Tibial nerve (tissue), 4 donors: ENCODE results near the gene GSTP1. TPM values are rescaled to one million over a fixed set of nuclear protein-coding genes. Genes with fewer than 3 reads are reported as not detected.

Experiments
- DNase-seq, 2 donors: peaks; one replicate each; pipeline ENCODE4 v3.0.0-alpha.2; 2019; ENCODE audit warnings: low spot score in 2 of 2
- H3K27ac ChIP-seq, 4 donors: fragments of 200-600 bp; sonication (generic) in 3 of 4; one replicate each; pipeline ENCODE4 v1.5.1; 2017 to 2019; ENCODE audit warnings: mild to moderate bottlenecking in 1 of 4
- H3K27me3 ChIP-seq, 2 donors: fragments of 200-600 bp; sonication (generic) in 1 of 2; one replicate each; pipeline versions ENCODE4 v1.5.1 to v1.6.0; 2017 to 2019
- H3K36me3 ChIP-seq, 3 donors: fragments of 200-600 bp; sonication (generic); one replicate each; pipeline ENCODE4 v1.5.1; 2018 to 2019
- H3K4me1 ChIP-seq, 4 donors: fragments of 200-600 bp; sonication (generic) in 3 of 4; one replicate each; pipeline ENCODE4 v1.5.1; 2017 to 2019
- H3K4me3 ChIP-seq, 4 donors: fragments of 200-600 bp; sonication (generic) in 3 of 4; one replicate each; pipeline ENCODE4 v1.5.1; 2017 to 2019; ENCODE audit warnings: mild to moderate bottlenecking in 1 of 4, moderate library complexity in 1 of 4
- H3K9me3 ChIP-seq, 4 donors: fragments of 200-600 bp; sonication (generic) in 3 of 4; one replicate each; pipeline ENCODE4 v1.5.1; 2017 to 2019
- CTCF ChIP-seq, 5 experiments: fragments of 200-600 bp in 3 of 5; fragments of 450-650 bp in 2 of 5; sonication (generic) in 3 of 5; IDR thresholded peaks; one replicate each; pipeline ENCODE4 v1.5.1; 2016 to 2019; ENCODE audit warnings: antibody characterized with exemption in 5 of 5, mild to moderate bottlenecking in 3 of 5, moderate library complexity in 2 of 5
- EP300 ChIP-seq, 2 donors: sonication (generic); formaldehyde crosslinking; IDR thresholded peaks; one replicate each; pipeline ENCODE4 v1.6.1; 2017; ENCODE audit warnings: antibody characterized with exemption in 2 of 2, mild to moderate bottlenecking in 1 of 2
- POLR2A ChIP-seq, 2 donors: fragments of 450-650 bp; IDR thresholded peaks; one replicate each; pipeline ENCODE4 v1.6.1; 2017; ENCODE audit warnings: antibody characterized with exemption in 2 of 2, mild to moderate bottlenecking in 2 of 2, moderate library complexity in 2 of 2
- whole genome bisulfite sequencing, 2 donors: methylation state at CpG; one replicate each; pipeline ENCODE4 v1.1.5; 2018; 5-methylcytosine and 5-hydroxymethylcytosine counted together
- total RNA-seq, 4 donors: library from RNA; depleted of rRNA; stranded (reverse); fragments of >200 nt; gene quantifications; one replicate each; pipeline ENCODE4 v1.1.0, GENCODE V29; 2016

The GSTP1 gene
- total RNA-seq, 4 donors from 2014 or later, result 631 to 1,055 (median 774) TPM

DNA sequence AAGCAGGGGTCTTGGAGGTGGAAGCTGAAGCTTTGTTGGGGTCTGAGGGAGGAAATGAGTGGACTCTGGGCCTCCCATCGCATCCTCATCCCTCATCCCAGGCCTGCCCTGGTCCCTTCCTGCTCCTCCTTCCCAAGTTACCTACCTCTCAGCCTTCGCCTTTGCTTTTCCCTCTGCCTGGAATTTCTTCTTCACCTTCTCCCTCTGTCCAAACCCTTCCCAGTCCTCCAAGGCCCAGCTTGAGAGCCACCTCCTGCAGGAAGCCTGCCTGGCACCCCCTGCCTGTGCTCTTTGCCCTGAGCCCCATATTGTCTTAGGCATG lies 48.2 kb downstream of the GSTP1 start:
- no peaks in the 10 kb centered on the region for H3K27me3 ChIP-seq
- DNase-seq, result no peak
- peaks cover 0 to 8% (median 0%) of the 10 kb centered on the region in 3 donors for H3K36me3 ChIP-seq
- peak overlapping the region in 1 of 4 donors; percentile 96 for H3K27ac ChIP-seq
- TF ChIP-seq POLR2A (IDR thresholded peaks at IDR 0.05), result no peak
- no peak for TF ChIP-seq EP300 (IDR thresholded peaks at IDR 0.05)
- no peak for TF ChIP-seq CTCF (IDR thresholded peaks at IDR 0.05)
- no peaks in the 10 kb centered on the region for H3K9me3 ChIP-seq
- no peak overlapping the region for H3K4me3 ChIP-seq
- 89 to 95% methylated on average over 2 of the region's 2 CpGs for WGBS, 2 donors
- H3K4me1 ChIP-seq, result peaks cover 0 to 23% (median 10%) of the 10 kb centered on the region in 4 donors

GRCh38 chr11:67632175-67632981 lies 48.8 kb downstream of the GSTP1 start:
- TF ChIP-seq POLR2A (IDR thresholded peaks at IDR 0.05), result no peak
- 88% methylated on average over 12 of the region's 12 CpGs for WGBS, 2 donors
- Histone ChIP-seq H3K9me3 (no peaks in the 10 kb centered on the region), H3K4me3 (no peak overlapping the region), H3K27me3 (no peaks in the 10 kb centered on the region), H3K36me3 (peaks cover 0 to 8% (median 0%) of the 10 kb centered on the region in 3 donors), H3K27ac (peak overlapping the region in 1 of 4 donors; percentile 96), H3K4me1 (peaks cover 0 to 23% (median 10%) of the 10 kb centered on the region in 4 donors)
- no peak for DNase-seq

DNA sequence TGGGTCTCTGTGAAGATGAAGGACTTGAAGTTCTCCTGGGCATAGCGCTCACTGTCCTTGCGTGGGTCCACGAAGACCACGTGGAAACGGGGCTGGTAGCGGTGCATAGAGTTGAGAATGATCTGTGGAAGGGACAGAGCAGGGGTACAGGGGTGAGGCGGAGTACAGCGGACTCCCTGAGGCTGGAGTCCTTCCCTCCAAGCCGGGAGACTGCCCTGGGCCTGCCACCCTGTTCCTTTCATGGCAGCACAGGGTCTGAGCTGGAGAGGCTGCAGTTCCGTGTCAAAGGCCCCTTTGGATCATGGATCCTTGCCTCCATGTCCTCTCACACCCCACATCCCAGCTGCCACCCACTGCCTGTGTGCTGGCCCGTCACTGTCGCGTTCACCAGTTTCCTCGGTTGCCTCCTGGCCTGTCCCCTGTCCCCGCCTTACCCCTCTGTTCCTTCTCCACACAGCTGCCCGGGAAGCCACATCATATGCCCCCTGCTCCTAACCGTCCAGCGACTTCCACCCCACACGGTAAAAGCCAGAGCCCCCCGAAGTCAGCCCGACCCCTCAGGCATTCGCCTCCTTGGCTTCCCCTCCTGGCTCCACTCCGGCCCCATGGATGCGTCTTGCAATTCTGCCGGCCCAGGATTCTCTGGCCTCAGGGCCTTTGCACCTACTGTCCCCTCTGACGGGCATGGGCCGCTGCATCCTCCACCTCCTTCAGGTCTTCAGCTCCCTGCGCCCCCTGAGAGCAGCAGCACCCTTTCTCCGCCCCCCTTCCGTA lies 49.6 kb downstream of the GSTP1 start:
- Histone ChIP-seq H3K4me3 (no peak overlapping the region), H3K9me3 (no peaks in the 10 kb centered on the region), H3K4me1 (peaks cover 0 to 23% (median 10%) of the 10 kb centered on the region in 4 donors), H3K27ac (peak overlapping the region in 1 of 4 donors; percentile 67), H3K36me3 (peaks cover 0 to under 1% (median 0%) of the 10 kb centered on the region in 3 donors), H3K27me3 (no peaks in the 10 kb centered on the region)
- DNase-seq, result no peak
- WGBS, 2 donors, result 90 to 91% methylated on average over 30 of the region's 30 CpGs
- TF ChIP-seq POLR2A (IDR thresholded peaks at IDR 0.05), result no peak
- no peak for TF ChIP-seq EP300 (IDR thresholded peaks at IDR 0.05)
- no peak for TF ChIP-seq CTCF (IDR thresholded peaks at IDR 0.05)

GRCh38 chr11:67633758-67634365 lies 50.2 kb downstream of the GSTP1 start:
- H3K4me3 ChIP-seq, result no peak overlapping the region
- TF ChIP-seq POLR2A (IDR thresholded peaks at IDR 0.05) (no peak), EP300 (IDR thresholded peaks at IDR 0.05) (no peak), CTCF (IDR thresholded peaks at IDR 0.05) (no peak)
- H3K27me3 ChIP-seq, result no peaks in the 10 kb centered on the region
- DNase-seq, result no peak
- no peaks in the 10 kb centered on the region for H3K9me3 ChIP-seq
- H3K36me3 ChIP-seq, result no peaks in the 10 kb centered on the region
- WGBS, 2 donors, result 75 to 85% methylated on average over 18 to 20 of the region's 22 CpGs
- peaks cover 0 to 19% (median 9%) of the 10 kb centered on the region in 4 donors for H3K4me1 ChIP-seq
- peak overlapping the region in 1 of 4 donors; percentile 67 for H3K27ac ChIP-seq

GRCh38 chr11:67634366-67635230 lies 51.0 kb downstream of the GSTP1 start:
- TF ChIP-seq CTCF (IDR thresholded peaks at IDR 0.05), result no peak
- no peak for TF ChIP-seq POLR2A (IDR thresholded peaks at IDR 0.05)
- no peak for TF ChIP-seq EP300 (IDR thresholded peaks at IDR 0.05)
- WGBS, 2 donors, result 81 to 84% methylated on average over 13 to 16 of the region's 20 CpGs
- Histone ChIP-seq H3K36me3 (no peaks in the 10 kb centered on the region), H3K27ac (peak overlapping the region in 1 of 4 donors; percentile 67), H3K4me1 (peaks cover 0 to 12% (median 6%) of the 10 kb centered on the region in 4 donors), H3K4me3 (no peak overlapping the region), H3K27me3 (peaks cover 0 to 4% of the 10 kb centered on the region in 2 donors), H3K9me3 (no peaks in the 10 kb centered on the region)
- DNase-seq, result no peak
